Stimulated activated CD8-positive, alpha-beta memory T cell treated with anti-CD3 and anti-CD28 coated beads, Interleukin-7, amount 100 ng/mL, for 4 hours (primary cell): ENCODE results near the gene ACSM3.
"Not testable (repeated sequence)": the region's sequence is repeated elsewhere in the genome, so short reads cannot be mapped to it uniquely, and the experiment has no call there.

ENCODE experiments used
- DNase-seq, 2 donors: peaks; one replicate each; pipeline ENCODE4 v3.0.0-alpha.2; 2020; ENCODE audit warnings: low read depth in 2 of 2

Gene ACSM3, protein sequence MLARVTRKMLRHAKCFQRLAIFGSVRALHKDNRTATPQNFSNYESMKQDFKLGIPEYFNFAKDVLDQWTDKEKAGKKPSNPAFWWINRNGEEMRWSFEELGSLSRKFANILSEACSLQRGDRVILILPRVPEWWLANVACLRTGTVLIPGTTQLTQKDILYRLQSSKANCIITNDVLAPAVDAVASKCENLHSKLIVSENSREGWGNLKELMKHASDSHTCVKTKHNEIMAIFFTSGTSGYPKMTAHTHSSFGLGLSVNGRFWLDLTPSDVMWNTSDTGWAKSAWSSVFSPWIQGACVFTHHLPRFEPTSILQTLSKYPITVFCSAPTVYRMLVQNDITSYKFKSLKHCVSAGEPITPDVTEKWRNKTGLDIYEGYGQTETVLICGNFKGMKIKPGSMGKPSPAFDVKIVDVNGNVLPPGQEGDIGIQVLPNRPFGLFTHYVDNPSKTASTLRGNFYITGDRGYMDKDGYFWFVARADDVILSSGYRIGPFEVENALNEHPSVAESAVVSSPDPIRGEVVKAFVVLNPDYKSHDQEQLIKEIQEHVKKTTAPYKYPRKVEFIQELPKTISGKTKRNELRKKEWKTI

DNA sequence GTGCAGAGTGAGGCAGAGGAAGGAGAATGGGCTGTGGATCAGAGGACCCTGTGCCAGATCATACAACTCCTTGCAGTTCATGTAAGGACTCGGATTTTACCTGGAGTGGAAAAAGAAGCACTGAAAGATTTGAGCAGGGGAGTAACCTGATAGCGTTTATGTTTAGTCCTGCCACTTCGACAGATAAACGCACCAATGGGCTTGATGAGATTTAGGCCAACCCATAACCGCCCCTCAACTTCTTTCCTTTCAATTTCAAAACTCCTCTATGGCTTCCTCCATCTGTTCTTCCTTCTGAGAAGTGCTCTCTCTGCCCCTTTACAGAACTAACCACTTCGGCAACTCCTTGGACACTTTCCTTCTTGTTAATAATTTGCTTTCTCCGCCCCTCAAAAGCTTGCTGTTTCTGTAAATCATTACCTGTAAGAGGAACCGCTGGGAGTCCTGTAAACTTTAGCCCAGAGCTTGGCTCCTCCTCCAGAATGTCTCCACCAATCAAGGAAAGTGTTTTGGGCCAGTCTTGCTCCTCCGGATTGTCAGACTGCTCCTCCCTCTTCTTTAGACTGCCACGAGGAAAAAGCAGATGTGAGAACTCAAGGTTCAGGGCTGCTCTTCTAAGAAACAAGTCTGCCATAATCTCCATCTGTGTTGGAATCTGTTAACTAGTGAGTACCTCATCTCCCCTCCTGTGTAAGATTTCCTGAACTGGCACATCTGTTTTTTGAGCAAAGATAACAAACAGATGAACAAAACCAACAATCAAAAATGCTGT is at the start of gene ACSM3:
TSS of gene ACSM3 (plus strand) at position 554 of the 772 bp plus-strand sequence. CDS start 6,021 bp downstream, outside the sequence.
- peak; percentile 32 to 51 for DNase-seq

DNA sequence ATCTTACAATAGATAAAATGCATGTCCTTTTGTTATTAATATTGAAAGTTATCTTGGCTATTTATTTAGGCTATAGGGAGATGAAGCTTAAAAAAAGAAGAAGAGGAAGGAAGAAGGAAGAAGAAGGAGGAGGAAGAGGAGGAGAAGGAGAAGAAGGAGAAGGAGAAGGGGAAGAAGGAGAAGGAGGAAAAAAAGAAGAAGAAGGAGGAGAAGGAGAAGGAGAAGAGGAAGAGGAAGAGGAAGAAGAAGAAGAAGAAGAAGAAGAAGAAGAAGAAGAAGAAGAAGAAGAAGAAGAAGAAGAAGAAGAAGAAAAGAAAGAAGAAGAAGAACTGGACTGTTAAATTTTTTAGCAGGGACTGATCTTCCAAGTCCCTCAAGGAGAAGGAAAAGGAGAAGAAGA is 46.1 kb upstream of the ACSM3 start:
- DNase-seq: not testable (repeated sequence)

DNA sequence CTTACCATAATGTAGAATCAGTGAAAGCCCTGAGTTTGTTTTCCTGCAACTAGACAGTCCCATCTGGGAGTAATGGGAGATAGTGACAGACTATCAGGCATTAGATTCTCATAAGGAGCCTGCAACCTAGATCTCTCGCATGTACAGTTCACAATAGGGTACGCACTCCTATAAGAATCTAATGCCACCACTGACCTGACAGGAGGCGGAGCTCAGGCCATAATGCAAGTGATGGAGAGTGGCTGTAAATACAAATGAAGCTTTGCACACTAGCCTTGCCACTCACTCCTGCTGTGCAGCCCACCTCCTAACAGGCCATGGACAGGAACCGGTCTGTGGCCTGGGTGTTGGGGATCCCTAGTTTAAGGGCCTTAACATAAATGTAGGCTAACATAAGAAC is 43.6 kb upstream of the ACSM3 start:
- DNase-seq: no peak

DNA sequence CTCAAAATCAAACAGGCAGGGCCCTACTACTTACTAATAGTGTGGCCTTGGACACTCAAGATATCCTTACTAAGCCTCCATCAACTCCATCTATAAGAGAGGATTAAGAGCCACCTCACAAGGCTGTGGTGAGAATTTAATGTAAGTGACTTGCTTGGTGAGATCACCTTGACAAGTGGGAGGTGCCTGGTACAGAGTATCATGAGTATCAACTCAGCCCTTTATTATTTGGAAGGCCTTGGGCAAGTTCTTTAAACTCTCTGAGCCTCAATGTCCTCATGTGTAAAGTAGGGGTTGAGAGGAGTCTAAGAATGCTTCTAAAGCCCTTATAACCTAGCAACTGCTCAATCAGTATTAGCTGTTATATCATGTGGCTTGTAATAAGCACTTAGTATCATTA is 37.2 kb upstream of the ACSM3 start:
- DNase-seq: no peak

DNA sequence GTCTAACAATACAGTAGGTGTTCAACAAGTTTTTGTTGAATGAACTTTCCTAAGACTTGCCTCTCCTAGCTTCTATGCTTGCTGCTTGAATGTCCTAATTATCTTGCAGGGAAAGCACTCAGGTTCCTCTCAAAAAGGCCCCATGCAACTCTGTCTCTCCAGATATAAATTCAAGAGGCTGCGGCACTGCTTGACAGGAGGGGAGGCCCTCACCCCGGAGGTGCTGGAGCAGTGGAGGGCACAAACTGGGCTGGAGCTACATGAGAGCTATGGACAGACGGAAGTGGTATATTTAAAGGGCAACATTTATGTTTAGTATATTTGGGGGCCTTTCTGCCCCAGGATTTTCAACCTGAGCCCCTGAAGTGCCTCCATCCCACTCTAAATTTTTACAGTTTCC is 36.6 kb upstream of the ACSM3 start:
- no peak for DNase-seq

DNA sequence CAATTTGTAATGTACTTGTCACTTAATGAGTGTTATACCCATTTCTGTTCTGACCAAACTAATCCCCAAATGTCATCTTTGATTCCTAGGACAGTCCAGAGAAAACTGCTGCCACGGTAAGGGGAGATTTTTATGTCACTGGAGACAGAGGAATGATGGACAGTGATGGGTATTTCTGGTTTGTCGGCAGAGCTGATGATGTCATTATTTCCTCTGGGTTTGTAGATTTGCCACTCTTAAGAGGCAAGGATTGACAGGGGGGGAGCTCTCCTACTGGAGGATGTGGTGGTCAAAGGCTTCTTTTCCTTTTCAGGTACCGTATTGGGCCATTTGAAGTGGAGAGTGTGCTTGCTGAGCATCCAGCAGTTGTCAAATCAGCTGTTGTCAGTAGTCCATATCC is 34.7 kb upstream of the ACSM3 start:
- DNase-seq: no peak

DNA sequence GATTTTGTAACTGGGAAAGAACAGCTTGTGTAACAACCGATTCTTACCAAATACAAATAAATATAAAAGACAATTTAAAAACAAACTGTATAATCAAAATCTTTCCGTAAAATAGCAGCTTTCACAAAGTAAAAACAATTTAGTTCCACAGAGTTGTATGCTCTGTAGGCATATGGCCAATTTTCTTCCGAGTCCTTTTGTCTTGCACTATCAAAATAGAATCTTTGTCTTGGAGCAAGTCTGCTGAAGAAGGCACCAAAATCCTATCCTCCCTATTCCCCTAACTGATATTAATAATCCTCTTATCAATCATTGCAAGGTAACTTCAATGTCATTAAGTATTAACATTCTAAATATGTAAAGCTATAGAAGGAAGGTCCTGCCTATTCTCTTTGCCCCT is 29.8 kb upstream of the ACSM3 start:
- DNase-seq: no peak

DNA sequence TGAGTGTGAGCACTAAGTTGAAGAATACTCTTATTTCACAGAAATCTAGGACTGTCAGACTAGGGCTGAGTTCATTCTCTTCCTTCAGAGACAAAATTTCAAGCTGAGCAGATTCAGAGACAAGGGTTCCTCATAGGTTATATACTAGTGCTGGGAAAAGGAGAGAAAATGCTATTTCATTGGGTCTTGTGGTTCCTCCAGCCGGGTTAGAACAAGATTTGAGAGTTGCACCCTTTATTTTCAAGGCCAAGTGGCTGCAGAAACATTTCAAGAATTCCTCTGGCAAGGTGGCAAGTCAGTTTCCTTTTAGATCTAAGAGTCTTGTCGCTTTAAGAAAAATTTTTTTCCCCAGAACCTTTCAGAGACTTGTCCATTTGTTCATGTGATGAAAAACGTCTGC is 29.0 kb upstream of the ACSM3 start:
- DNase-seq: no peak

DNA sequence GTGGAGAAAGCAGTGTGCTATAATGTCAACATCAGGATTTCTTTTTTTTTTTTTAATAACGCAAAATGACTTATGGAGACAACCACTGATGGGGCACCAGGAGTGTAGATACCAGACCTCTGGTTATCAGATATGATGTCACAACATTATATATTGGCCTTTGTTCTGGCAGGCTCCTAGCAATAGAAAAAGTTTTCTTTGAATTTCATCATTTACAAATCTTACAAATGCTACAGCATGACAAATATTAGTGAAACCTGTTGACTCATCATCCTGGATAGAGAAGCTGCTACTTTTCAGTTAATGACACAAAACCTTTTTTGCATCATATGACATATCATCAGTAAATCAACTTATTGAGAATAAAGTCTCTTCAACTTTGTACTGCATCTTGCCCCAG is 28.3 kb upstream of the ACSM3 start:
- DNase-seq: no peak

DNA sequence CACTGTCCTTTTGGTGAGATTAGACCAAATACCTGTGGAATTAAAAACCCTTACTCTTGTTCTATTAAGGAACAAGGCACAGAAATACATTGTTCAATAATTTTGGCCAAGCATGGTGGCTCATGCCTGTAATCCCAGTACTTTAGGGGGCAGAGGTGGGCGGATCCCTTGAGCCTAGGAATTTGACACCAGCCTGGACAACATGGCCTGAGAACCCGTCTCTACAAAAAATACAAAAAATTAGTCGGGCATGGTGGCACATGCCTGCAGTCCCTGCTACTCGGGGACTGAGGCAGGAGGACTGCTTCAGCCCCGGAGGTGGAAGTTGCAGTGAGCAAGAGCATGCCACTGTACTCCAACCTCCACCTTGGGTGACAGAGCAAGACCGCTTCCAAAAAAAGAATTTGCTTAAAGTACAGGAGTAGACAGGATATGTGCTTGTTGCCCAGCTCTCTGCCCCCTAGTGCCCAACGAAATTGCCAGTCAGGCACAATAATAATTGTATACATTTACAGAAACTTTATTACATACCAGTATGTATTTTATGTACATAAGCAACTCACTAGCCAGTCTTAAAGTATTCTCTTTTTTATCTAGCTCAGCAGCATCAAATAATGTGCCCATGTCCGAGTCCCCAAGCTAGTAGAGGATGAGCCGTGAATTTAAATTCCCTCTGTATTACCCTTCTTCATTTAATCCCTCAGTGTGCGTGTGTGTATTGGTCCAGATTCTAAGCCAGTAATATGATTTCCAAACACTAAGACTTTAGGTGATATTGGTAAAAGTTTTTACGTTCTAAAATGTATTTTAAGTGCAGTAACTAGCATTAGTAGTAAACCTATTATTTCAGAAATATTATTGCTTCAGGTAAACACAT is 23.6 kb upstream of the ACSM3 start:
- no peak for DNase-seq

DNA sequence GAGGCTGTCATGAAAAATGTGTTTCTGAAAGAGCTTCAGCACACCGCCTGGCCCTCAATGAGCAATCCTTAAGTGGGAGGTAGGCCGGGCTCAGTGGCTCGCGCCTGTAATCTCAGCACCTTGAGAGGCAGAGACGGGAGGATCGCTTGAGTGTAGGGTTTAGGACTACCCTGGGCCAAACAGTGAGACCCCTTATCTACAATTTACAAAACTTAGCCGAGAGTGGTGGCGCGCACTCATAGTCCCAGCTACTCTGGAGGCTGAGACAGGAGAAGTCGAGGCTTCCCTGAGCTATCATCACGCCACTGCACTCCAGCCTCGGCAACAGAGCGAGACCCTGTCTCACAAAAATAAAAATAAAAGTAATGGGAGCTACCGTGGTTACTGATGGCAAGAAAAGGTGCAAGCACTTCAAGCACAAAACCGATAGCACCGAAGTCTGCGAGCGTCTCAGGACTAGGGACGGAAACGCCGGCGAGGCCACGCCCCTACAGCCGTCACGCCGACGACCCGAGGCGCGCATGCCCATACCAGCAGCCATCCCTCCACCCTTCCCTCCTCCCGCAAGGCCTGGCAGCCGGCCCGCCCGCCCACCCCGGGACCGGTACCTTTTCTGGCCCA is 22.8 kb upstream of the ACSM3 start:
- peak; percentile 86 to 89 for DNase-seq

DNA sequence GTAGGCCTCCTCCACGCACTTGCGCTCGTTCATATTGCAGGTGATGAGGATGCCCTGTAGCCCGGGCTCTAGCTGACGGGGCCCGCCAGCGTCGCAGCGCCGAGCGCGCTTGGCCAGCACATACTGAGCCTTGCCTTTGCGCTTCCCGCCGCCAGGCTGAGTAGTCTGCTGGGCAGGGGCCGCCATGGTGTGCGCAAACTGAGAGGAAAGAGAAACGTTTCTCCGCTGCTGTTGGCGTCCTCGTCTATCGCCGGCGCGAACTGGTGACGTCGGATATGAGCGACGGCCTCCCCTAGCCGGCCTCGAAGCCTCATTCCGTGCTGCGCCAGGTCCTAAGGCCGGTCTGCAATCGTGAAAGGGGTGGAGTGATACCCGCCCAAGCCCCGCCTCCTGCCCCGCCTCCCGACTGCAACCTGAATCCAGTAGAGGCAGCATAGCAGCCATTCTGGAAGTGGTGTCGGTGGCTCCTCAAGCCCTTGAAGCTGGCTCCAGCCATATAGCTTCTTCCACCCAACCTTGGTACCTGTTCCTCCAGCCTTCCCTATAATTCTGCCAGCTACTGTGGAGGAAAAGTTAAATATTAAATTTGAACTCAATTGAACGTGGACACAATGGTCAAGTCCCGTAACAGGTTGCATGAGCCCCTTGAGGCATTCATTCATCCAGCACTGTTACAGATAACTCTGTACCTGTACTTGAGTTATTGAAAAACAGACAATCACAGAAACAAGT is 22.1 kb upstream of the ACSM3 start, which contains the start of gene THUMPD1:
TSS of gene THUMPD1 (minus strand) at position 265 of the 732 bp plus-strand sequence. CDS start at position 186, 79 bp downstream.
- DNase-seq: peak; percentile 95

DNA sequence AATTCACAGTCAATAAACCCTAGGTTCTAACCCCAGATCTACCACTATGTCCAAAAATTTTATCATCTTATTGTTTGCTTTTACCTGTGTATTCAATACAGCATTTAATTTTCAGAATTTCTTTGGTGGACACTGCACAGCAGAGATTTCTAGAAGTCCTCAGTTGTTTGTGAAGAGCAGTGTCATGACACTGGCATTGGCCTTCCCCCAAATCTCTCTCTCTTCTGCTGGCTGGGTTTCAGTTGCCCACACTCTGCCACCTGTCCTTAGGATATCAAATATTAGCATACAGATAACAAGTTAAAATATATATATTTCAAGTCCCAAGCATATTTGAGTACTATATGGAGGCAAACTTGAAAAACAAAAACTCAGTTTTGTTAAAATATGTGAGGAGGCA is 20.2 kb upstream of the ACSM3 start:
- DNase-seq: no peak

DNA sequence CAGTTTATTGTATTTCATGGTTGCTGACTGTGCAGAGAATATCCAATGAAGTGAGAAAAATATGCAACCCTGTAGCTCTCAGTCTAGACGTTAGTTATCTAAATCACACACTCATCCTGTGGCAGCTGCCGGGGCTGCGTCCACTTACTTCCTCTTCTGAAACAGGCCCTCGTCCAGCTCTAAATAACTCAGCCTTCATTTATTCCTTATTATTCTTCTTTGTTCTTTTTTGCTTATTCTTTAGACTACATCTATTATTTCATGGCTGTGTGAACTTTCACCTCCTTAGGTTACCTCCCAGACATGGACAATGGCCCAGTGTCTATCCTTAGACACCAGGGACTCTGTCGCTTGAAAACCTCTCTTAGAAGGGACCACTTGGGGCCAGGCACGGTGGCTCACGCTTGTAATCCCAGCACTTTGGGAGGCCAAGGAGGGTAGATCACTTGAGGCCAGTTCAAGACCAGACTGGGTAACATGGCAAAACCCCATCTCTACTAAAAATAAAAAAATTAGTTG is 18.8 kb upstream of the ACSM3 start:
- no peak for DNase-seq

DNA sequence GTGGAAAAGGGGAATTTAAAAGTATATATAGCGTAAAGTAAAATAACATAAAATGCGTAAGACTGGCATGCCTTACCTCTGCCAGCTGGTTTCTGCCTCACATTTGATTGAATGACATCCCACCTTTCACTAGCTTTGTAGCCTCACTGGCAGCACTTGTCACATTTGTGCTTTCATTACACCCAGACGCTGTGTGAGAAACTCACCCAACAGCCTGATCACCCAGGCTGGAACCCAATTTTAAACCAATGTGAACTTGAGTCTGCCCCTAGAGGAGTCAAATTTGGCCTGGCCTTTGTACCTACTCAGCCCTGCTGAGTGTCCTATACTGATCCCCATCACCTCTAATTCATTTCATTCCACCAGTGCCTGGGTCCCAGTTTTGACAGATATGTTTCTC is 17.4 kb upstream of the ACSM3 start:
- DNase-seq: no peak

DNA sequence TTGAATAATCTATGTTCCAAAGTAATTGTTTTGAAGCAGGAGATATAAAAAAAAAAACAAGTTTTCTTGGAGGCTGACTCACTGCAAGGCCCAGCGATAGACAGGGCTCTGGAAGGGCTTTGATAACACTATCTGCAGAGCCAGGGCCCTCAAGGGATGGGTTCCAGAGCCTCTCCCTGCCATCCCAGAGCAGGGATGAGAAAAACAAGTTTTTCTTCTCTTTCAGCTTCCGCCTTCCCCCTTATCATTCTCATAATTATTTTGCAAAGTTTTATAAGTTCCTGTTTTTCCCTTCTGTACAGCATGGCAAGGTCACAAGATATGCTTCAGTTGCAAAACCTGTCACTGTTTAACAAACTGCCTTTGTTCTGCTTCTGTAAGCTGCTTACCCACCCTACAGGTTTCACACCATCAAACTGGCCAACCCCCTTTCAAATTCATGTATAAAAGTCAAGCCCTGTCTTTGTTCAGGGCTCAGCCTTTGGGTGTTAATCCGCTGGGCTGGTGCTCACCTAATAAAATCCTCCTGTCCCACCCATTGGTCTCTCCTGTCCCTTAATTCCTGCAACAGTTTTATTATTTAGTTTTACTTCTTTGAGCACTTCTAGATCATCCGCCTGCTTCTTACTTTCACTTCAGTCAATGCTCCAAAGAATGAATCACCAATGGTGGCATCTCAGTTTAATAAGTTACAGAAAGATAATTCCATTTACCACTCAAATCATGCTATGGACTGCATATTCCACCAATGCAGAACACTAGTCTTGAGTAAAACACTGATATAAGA is 16.6 kb upstream of the ACSM3 start:
- no peak for DNase-seq

DNA sequence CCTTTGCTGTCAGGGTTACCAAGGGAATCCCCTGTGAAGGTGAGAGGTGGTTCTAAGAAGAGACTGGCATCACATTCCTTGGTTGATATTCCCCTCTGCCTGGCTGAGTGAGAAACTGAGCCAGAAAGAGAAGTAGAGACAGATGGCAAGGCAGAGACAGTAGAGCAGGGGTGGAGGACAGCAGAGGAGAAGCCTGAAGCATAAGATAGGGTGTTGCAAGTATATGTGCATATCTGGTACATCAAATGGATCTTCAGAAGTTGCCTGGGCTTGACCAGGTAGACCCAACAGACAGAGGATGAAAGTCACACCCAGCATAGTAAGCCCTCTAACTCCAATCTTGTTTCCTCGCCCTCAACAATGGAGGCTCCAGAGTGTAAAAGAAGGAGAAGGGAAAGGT is 14.3 kb upstream of the ACSM3 start:
- no peak for DNase-seq

DNA sequence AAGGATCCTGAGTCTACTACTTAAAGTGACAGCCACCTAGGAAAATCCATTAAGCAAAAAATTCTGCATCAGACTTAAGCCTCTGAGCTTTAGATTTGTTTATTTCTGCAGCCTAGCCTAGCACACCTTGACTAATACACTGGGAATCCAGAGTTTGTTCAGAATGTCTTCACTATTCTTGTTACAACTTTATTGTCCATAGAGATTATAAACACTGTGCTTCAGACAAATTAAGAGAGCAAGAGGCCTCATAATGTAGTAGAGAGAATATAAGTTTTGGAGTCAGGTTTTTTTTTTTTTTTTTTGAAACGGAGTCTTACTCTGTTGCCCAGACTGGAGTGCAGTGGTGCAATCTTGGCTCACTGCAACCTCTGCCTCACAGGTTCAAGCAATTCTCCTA is 13.3 kb upstream of the ACSM3 start:
- DNase-seq: no peak

DNA sequence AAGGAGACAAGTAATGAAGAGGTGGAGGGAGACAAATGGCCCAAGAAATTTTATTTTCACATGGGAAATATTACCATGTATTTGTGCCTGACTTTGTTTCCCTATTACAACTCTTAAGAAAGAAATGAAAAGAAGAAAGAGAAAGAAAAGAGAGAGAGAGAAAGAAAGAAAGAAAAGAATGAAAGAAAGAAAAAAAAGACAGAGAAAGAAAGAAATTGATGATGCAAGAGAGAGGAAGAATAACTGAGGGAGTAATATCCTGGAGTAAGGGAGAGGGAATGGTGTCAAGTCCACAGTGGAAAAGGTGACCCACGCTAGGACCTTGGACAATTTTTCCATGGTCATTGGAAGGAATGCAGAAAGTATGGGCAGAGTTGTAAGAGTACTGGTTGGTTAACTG is 10.1 kb upstream of the ACSM3 start:
- DNase-seq: no peak
